ENCODE results near the gene FAM181A. TPM values are rescaled to one million over a fixed set of nuclear protein-coding genes. Genes with fewer than 3 reads are reported as not detected.

The FAM181A gene
- total RNA-seq, 4 donors from 2014 or later: not detected

- no peak for TF ChIP-seq POLR2A (IDR thresholded peaks at IDR 0.05)
- TF ChIP-seq, protein P1, sequence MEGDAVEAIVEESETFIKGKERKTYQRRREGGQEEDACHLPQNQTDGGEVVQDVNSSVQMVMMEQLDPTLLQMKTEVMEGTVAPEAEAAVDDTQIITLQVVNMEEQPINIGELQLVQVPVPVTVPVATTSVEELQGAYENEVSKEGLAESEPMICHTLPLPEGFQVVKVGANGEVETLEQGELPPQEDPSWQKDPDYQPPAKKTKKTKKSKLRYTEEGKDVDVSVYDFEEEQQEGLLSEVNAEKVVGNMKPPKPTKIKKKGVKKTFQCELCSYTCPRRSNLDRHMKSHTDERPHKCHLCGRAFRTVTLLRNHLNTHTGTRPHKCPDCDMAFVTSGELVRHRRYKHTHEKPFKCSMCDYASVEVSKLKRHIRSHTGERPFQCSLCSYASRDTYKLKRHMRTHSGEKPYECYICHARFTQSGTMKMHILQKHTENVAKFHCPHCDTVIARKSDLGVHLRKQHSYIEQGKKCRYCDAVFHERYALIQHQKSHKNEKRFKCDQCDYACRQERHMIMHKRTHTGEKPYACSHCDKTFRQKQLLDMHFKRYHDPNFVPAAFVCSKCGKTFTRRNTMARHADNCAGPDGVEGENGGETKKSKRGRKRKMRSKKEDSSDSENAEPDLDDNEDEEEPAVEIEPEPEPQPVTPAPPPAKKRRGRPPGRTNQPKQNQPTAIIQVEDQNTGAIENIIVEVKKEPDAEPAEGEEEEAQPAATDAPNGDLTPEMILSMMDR (IDR thresholded peaks at IDR 0.05): no peak
- intact Hi-C loops (cut with DNase I; ENCODE audit: low total_unique reads): no loop called here
- WGBS, 2 donors: 89 to 90% methylated on average over 24 to 25 of the region's 26 CpGs
- DNase-seq (ENCODE audit: low spot score in 2 of 2): no peak
- H3K4me3 ChIP-seq (ENCODE audit: low read depth, poor library complexity, severe bottlenecking): no peak overlapping the region
Measured at GRCh38 chr14:93928184-93929047, 1.3 kb downstream of the FAM181A start.

- DNase-seq (ENCODE audit: low spot score in 2 of 2): no peak
- TF ChIP-seq, protein P1 (IDR thresholded peaks at IDR 0.05): no peak
- 72 to 79% methylated on average over 3 to 12 of the region's 13 CpGs for WGBS, 2 donors
- intact Hi-C loops (cut with DNase I; ENCODE audit: low total_unique reads): no loop called here
- H3K4me3 ChIP-seq (ENCODE audit: low read depth, poor library complexity, severe bottlenecking): no peak overlapping the region
Measured at GRCh38 chr14:93929048-93929535, 1.9 kb downstream of the FAM181A start.

DNA sequence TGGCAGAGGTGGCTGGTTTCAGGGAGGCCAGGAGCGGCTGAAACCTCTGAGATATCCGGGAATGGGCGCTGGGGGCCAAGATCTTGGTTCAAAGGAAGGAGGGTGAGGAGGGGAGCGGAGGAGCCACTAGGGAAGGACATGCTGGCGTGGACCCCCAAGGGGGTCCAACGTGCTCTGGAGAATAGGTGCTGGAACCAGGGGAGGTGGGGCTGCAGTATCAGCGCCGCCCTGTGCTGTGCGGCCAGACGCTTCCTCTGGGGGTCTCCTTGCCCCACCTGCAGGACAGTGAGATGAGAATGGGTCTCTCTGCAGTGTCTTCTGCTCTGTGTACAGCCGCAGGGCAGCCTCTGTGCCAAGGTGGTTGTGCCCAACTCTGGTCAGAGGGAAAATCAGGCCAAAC is 2.5 kb downstream of the FAM181A start:
- WGBS, 2 donors: 73 to 76% methylated on average over 11 of the region's 11 CpGs
- TF ChIP-seq, protein P1 (IDR thresholded peaks at IDR 0.05): no peak
- no peak for TF ChIP-seq POLR2A (IDR thresholded peaks at IDR 0.05)
- intact Hi-C loops (cut with DNase I; ENCODE audit: low total_unique reads): no loop called here

GRCh38 chr14:93930296-93930988 is 3.3 kb downstream of the FAM181A start:
- no peak overlapping the region for H3K4me3 ChIP-seq (ENCODE audit: low read depth, poor library complexity, severe bottlenecking)
- 85 to 86% methylated on average over 7 to 8 of the region's 8 CpGs for WGBS, 2 donors
- no peak for TF ChIP-seq POLR2A (IDR thresholded peaks at IDR 0.05)
- TF ChIP-seq, protein P1 (IDR thresholded peaks at IDR 0.05): no peak
- intact Hi-C loops (cut with DNase I; ENCODE audit: low total_unique reads): no loop called here
- no peak for DNase-seq (ENCODE audit: low spot score in 2 of 2)

More for the DNA sequence above, 2.5 kb downstream of the FAM181A start:
- H3K4me3 ChIP-seq (ENCODE audit: low read depth, poor library complexity, severe bottlenecking): no peak overlapping the region
- no peak for DNase-seq (ENCODE audit: low spot score in 2 of 2)

DNA sequence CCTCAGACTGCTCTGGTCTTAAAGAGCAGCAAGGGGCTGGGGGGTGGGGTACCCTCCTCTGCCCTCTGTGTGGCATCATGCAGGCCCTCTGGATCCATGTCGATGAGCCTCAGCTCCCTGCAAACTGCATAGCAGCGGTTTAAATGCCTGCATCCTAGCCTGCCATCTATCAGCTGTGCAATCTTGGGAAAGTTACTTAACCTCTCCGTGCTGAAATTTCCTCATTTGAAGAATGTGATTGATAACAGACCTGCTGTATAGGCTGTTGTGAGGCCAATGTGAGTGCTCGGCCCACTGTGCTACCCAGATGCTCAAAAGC is 3.8 kb downstream of the FAM181A start:
- H3K4me3 ChIP-seq (ENCODE audit: low read depth, poor library complexity, severe bottlenecking): no peak overlapping the region
- TF ChIP-seq POLR2A (IDR thresholded peaks at IDR 0.05): no peak
- TF ChIP-seq, protein P1 (IDR thresholded peaks at IDR 0.05): no peak
- WGBS, 2 donors: 89 to 97% methylated on average over 4 of the region's 4 CpGs
- DNase-seq (ENCODE audit: low spot score in 2 of 2): no peak
- intact Hi-C loops (cut with DNase I; ENCODE audit: low total_unique reads): no loop called here

All from lower leg skin (tissue), 4 donors.